ENCODE results near the gene MRPL3. TPM values are rescaled to one million over a fixed set of nuclear protein-coding genes. Genes with fewer than 3 reads are reported as not detected.

The MRPL3 gene
- total RNA-seq, 4 donors from 2014 or later: 50.7 to 73.4 (median 57.4) TPM

DNA sequence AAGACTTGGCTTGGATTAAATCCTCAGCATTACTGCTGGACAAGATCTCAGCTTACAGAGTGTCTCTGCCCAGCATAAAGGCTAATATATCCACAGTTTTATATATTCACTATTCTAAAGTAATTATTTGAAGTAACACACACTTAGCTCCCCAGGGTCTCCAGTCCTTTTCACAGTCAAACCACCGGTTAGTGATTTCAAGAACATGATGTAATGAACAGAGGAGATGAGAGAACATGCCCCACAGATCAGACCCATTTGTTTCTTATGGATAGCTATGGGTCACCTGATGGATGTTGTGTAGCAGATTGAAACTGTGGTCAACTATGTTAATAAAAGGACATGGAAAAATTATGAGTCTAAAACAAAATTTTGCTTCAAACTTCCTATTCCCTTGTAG, 44.8 kb upstream of the MRPL3 start:
- 86% methylated on average over 1 of the region's 1 CpG for WGBS
- intact Hi-C loops (cut with DNase I): no loop called here
- peaks cover 0 to 13% (median 11%) of the 10 kb centered on the region in 4 donors for H3K4me1 ChIP-seq
- H3K4me3 ChIP-seq: no peak overlapping the region
- H3K36me3 ChIP-seq: no peaks in the 10 kb centered on the region
- H3K9me3 ChIP-seq: no peaks in the 10 kb centered on the region
- no peak for DNase-seq (ENCODE audit: extremely low spot score)
- H3K27me3 ChIP-seq: no peaks in the 10 kb centered on the region
- H3K27ac ChIP-seq (replicated peaks in 1 of 4): no peak overlapping the region
- no peak for TF ChIP-seq POLR2A (IDR thresholded peaks at IDR 0.05; ENCODE audit: low read depth)
- TF ChIP-seq, protein P1, sequence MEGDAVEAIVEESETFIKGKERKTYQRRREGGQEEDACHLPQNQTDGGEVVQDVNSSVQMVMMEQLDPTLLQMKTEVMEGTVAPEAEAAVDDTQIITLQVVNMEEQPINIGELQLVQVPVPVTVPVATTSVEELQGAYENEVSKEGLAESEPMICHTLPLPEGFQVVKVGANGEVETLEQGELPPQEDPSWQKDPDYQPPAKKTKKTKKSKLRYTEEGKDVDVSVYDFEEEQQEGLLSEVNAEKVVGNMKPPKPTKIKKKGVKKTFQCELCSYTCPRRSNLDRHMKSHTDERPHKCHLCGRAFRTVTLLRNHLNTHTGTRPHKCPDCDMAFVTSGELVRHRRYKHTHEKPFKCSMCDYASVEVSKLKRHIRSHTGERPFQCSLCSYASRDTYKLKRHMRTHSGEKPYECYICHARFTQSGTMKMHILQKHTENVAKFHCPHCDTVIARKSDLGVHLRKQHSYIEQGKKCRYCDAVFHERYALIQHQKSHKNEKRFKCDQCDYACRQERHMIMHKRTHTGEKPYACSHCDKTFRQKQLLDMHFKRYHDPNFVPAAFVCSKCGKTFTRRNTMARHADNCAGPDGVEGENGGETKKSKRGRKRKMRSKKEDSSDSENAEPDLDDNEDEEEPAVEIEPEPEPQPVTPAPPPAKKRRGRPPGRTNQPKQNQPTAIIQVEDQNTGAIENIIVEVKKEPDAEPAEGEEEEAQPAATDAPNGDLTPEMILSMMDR (IDR thresholded peaks at IDR 0.05): no peak
- no peak for TF ChIP-seq POLR2AphosphoS5 (IDR thresholded peaks at IDR 0.05)
- TF ChIP-seq EP300 (IDR thresholded peaks at IDR 0.05): no peak

DNA sequence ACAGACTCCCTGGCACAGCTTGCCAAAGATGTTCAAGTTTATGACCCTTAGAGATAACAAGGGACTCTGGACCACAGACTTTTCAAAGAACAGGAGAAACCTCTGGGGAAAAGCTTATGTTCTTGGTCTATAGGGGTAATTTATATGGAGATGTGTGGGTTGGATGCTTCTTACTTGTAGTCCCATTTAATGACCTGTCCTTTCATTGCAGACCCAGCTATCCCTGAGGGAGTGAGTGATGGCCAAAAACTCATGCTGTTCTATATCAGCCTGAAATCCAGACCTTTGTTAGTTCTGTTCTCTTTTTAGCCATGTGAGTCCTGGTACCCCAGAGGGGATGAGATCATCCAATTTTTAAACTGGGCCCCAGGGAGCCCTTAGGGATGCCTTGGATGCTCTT, 43.7 kb upstream of the MRPL3 start:
- TF ChIP-seq, protein P1 (IDR thresholded peaks at IDR 0.05): no peak
- H3K27ac ChIP-seq (replicated peaks in 1 of 4): no peak overlapping the region
- H3K36me3 ChIP-seq: no peaks in the 10 kb centered on the region
- H3K9me3 ChIP-seq: no peaks in the 10 kb centered on the region
- DNase-seq (ENCODE audit: extremely low spot score): no peak
- no peaks in the 10 kb centered on the region for H3K27me3 ChIP-seq
- H3K4me3 ChIP-seq: no peak overlapping the region
- H3K4me1 ChIP-seq: peaks cover 0 to 13% (median 11%) of the 10 kb centered on the region in 4 donors
- intact Hi-C loops (cut with DNase I): no loop called here

DNA sequence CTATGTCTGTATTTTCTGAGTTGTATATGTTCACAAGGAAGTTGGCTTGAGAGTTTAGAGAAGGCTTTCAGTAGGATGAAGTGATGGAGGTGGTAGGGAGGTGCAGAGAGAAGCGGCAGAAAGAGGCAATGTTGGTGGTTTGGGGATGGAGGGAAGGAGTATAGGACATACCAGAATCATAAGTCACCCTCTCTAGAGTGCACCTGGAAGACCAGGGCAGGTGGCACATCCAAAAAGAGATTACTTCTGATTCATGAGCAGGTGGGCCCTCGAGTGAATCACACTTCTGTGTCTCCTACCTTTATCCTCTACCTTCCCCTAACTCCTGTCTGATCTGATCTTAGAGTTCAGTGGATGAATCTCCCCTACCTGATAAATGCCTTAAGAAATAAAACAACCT, 41.8 kb upstream of the MRPL3 start:
- Histone ChIP-seq H3K4me1 (peaks cover 0 to 28% (median 17%) of the 10 kb centered on the region in 4 donors), H3K4me3 (no peak overlapping the region), H3K27ac (replicated peaks in 1 of 4) (peak overlapping the region in 1 of 4 donors; percentile 45), H3K36me3 (no peaks in the 10 kb centered on the region), H3K27me3 (no peaks in the 10 kb centered on the region), H3K9me3 (no peaks in the 10 kb centered on the region)
- intact Hi-C loops (cut with DNase I): no loop called here
- 77% methylated on average over 2 of the region's 2 CpGs for WGBS
- TF ChIP-seq EP300 (IDR thresholded peaks at IDR 0.05) (no peak), POLR2AphosphoS5 (IDR thresholded peaks at IDR 0.05) (no peak), POLR2A (IDR thresholded peaks at IDR 0.05; ENCODE audit: low read depth) (no peak)
- TF ChIP-seq, protein P1 (IDR thresholded peaks at IDR 0.05): no peak
- DNase-seq (ENCODE audit: extremely low spot score): no peak

DNA sequence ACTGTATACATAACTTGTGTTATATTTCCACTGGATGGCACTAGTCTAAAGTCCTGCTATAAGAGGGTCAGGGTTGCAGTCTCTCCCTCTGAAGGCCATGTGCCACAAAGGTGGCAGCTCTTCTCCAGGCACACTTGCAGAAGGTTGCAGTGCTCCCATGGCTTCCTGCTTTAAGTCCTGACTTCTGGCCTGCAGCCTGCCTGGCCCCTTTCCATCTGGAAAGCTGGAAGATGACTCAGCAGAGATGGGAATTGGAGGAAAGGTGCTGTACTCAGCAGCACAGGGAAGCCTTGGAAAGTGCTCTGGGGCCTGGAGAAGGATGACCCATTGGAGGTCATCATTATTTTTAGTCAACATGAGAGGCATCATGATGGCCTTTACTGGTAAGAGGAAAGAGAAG, 40.9 kb upstream of the MRPL3 start:
- Histone ChIP-seq H3K36me3 (no peaks in the 10 kb centered on the region), H3K4me1 (peaks cover 0 to 28% (median 17%) of the 10 kb centered on the region in 4 donors), H3K27me3 (no peaks in the 10 kb centered on the region), H3K9me3 (no peaks in the 10 kb centered on the region), H3K4me3 (no peak overlapping the region), H3K27ac (replicated peaks in 1 of 4) (peak overlapping the region in 1 of 4 donors; percentile 12)
- TF ChIP-seq POLR2A (IDR thresholded peaks at IDR 0.05; ENCODE audit: low read depth) (no peak), POLR2AphosphoS5 (IDR thresholded peaks at IDR 0.05) (peak; percentile 63 to 73), EP300 (IDR thresholded peaks at IDR 0.05) (no peak)
- TF ChIP-seq, protein P1 (IDR thresholded peaks at IDR 0.05): no peak
- intact Hi-C loops (cut with DNase I): no loop called here
- no peak for DNase-seq (ENCODE audit: extremely low spot score)

DNA sequence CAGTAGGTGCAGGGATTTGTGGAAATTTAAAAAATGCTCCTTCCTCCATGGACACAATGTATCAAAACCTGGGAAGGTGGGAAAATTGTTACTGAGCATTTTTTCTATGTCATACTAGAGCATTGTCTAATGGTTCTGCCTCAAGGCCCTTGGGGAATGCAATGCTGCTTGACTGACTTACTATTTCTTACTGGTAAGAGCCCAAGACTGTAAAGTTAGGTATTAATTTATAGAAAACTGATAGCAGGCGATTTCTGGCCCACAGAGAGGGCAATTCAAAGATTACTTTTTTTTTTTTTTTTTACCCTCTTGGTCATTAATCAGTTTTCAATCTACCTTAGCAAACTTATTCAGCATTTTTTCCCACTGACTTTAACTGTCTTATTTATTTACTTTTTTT, 38.5 kb upstream of the MRPL3 start:
- WGBS: 85% methylated on average over 1 of the region's 1 CpG
- intact Hi-C loops (cut with DNase I): no loop called here
- no peak for TF ChIP-seq POLR2A (IDR thresholded peaks at IDR 0.05; ENCODE audit: low read depth)
- TF ChIP-seq POLR2AphosphoS5 (IDR thresholded peaks at IDR 0.05): no peak
- TF ChIP-seq, protein P1 (IDR thresholded peaks at IDR 0.05): no peak
- TF ChIP-seq EP300 (IDR thresholded peaks at IDR 0.05): no peak

More for the DNA sequence above, 38.5 kb upstream of the MRPL3 start:
- no peak for DNase-seq (ENCODE audit: extremely low spot score)
- H3K36me3 ChIP-seq: no peaks in the 10 kb centered on the region
- H3K4me1 ChIP-seq: peaks cover 0 to 28% (median 17%) of the 10 kb centered on the region in 4 donors
- H3K27me3 ChIP-seq: no peaks in the 10 kb centered on the region
- no peaks in the 10 kb centered on the region for H3K9me3 ChIP-seq
- no peak overlapping the region for H3K4me3 ChIP-seq
- H3K27ac ChIP-seq (replicated peaks in 1 of 4): no peak overlapping the region
